ENCODE data around the gene PLA2G4F.

GRCh38 chr15:42123546-42123945 is 32.9 kb downstream of the PLA2G4F start:
- TF ChIP-seq POLR2A (IDR thresholded peaks at IDR 0.05): no peak
- TF ChIP-seq, protein P1, sequence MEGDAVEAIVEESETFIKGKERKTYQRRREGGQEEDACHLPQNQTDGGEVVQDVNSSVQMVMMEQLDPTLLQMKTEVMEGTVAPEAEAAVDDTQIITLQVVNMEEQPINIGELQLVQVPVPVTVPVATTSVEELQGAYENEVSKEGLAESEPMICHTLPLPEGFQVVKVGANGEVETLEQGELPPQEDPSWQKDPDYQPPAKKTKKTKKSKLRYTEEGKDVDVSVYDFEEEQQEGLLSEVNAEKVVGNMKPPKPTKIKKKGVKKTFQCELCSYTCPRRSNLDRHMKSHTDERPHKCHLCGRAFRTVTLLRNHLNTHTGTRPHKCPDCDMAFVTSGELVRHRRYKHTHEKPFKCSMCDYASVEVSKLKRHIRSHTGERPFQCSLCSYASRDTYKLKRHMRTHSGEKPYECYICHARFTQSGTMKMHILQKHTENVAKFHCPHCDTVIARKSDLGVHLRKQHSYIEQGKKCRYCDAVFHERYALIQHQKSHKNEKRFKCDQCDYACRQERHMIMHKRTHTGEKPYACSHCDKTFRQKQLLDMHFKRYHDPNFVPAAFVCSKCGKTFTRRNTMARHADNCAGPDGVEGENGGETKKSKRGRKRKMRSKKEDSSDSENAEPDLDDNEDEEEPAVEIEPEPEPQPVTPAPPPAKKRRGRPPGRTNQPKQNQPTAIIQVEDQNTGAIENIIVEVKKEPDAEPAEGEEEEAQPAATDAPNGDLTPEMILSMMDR (IDR thresholded peaks at IDR 0.05): no peak

All from body of pancreas (tissue), 4 donors.